ENCODE data around the gene CGB2.
"Not testable (repeated sequence)": the region's sequence is repeated elsewhere in the genome, so short reads cannot be mapped to it uniquely, and the experiment has no call there.

CGB2 gene

DNA sequence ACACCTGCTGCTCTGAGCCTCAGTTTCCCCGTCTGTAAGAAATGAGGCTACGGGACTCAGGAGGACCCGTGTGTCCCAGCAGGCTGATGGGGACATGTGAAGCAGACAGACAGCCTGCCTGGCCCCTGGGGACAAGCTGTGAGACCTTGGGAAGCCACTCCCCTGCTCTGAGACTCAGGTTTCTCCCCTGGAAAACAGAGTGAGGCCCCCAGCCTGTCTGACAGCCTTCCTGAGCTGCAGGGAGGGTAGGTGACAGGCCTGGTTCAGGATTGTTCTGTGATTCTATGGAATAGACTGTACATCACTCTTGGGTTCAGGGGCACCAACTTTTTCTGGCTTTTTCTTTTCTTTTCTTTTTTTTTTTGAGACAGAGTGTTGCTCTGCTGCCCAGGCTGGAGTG is 35.9 kb downstream of the CGB2 start:
- DNase-seq (ENCODE audit: low spot score) = no peak

DNA sequence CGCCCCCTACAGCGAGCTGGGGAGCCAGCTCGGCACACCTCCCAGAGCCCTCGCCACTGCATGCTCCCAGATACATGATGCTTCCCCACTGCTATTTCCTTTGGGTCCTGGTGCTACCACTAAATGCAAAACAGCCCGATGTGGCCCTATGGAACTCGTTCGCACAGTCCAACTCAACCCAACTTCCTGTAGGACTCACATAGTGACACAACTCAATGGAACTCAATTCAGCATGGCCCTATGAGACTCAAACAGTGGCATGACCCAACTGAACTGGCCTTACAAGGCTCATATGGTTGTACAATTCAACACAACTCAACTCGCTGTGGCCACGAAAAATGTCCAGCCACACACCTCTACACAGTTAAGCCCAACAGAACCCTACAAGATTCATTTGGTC is 37.3 kb downstream of the CGB2 start:
- DNase-seq (ENCODE audit: low spot score) = no peak

GRCh38 chr19:49070416-49070815 is 38.7 kb downstream of the CGB2 start:
- no peak for DNase-seq (ENCODE audit: low spot score)

GRCh38 chr19:49071860-49072547 is 40.3 kb downstream of the CGB2 start:
- no peak for DNase-seq (ENCODE audit: low spot score)

DNA sequence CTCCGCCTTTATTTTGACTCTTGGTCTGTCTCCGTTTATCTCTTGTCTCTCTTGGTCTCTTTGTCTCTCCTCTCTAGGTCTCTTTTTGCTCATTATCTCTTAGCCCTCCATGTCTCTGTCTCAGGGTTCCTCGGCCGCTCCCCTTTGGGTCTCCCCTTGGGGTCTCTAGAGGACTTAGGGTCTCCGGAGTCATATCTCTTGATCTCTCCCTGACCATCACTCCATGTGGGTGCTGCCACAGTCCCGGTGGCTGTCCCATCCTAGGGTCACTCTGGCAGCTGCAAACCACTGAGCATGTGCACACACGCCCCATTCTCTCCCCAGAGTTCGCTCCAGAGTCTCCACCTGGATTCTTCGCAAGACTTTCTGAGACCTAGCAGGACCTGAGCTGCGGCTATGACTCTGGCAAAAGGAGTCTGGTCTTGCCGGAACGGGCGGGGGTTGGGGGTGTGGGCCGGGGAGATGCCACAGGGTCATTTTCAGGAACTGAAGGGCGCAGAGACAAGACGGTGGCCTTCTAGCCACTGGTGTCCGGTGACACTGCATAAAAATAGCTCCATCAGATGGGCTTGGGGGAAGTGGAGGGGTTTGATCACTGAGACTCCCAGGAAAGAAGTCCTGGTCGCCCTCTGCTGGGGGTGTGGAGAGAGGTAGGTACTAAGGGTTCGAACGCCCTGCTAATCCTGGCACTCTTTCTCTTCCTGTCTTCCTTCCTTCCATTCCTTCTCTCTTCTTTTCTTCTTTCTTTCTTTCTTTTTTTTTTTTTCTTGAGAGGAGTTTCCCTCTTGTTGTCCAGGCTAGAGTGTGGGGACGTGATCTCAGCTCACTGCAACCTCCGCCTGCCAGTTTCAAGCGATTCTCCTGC is 42.1 kb downstream of the CGB2 start:
- no peak for DNase-seq (ENCODE audit: low spot score)

DNA sequence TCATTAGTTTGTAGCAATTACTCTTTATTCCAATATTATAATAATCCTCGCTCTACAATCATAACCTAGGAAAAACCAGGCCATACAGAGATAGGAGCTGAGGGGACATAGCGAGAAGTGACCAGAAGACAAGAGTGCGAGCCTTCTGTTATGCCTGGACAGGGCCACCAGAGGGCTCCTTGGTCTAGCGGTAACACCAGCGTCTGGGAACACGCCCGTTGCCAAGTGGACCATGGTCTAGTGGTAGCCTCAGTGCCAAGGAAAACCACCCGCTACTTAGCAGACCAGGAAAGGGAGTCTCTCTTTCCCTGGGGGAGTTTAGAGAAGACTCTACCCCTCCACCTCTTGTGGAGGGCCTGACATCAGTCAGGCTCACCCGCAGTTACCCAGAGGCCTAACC is 43.2 kb downstream of the CGB2 start:
- DNase-seq (ENCODE audit: low spot score) = not testable (repeated sequence)

- no peak for DNase-seq (ENCODE audit: low spot score)
Measured at GRCh38 chr19:49080392-49080791, 48.7 kb downstream of the CGB2 start.

DNA sequence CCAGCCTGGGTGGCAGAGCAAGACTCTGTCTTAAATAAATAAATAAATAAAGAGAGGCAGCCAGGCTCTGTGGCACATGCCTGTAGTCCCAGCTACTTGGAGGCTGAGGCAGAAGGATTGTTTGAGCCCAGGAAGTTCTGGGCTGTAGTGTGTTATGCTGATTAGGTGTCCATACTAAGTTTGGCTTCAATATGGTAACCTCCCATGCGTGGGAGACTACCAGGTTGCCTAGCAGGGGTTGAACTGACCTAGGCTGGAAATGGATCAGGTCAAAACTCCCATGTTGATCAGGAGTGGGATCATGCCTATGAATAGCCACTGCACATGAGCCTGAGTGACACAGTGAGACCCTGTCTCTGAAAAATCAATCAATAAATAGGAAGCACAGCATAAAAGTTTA is 49.6 kb downstream of the CGB2 start:
- no peak for DNase-seq (ENCODE audit: low spot score)
